ENCODE measurements around the gene C8A. TPM values are rescaled to one million over a fixed set of nuclear protein-coding genes. Genes with fewer than 3 reads are reported as not detected.

C8A gene
- total and polyA plus RNA-seq, 4 donors = 144 to 669 (median 275) TPM

DNA sequence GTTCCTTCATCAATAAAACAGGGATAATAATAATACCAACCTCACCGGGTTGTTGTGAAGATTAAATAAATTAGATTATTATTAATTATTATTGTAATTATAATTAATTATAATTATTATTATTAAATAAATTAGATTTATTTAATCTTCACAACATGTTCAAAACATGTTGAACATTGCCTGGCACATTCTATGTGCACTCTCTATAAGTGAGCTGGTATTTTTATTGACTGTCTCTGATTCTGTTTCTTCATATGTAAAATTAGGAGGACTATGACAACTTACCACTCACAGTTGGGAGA, 112.1 kb downstream of the C8A start:
- peaks cover 2 to 47% (median 7%) of the 10 kb centered on the region in 4 donors for H3K4me1 ChIP-seq (ENCODE audit: control insufficient read depth in 4 of 4, insufficient read depth in 4 of 4, low read length in 3 of 4)
- H3K9ac ChIP-seq (ENCODE audit: low read depth in 1 of 2, low read length in 2 of 2) = peak overlapping the region in 1 of 2 donors; percentile 83
- no peaks in the 10 kb centered on the region for H3K36me3 ChIP-seq (ENCODE audit: control insufficient read depth in 4 of 4, insufficient read depth in 3 of 4, low read depth in 1 of 4, low read length in 3 of 4)
- no peaks in the 10 kb centered on the region for H3K27me3 ChIP-seq (ENCODE audit: control insufficient read depth in 4 of 4, insufficient read depth in 4 of 4, low read length in 3 of 4)
- TF ChIP-seq YY1 (IDR thresholded peaks at IDR 0.05) = no peak
- TF ChIP-seq, protein P1, sequence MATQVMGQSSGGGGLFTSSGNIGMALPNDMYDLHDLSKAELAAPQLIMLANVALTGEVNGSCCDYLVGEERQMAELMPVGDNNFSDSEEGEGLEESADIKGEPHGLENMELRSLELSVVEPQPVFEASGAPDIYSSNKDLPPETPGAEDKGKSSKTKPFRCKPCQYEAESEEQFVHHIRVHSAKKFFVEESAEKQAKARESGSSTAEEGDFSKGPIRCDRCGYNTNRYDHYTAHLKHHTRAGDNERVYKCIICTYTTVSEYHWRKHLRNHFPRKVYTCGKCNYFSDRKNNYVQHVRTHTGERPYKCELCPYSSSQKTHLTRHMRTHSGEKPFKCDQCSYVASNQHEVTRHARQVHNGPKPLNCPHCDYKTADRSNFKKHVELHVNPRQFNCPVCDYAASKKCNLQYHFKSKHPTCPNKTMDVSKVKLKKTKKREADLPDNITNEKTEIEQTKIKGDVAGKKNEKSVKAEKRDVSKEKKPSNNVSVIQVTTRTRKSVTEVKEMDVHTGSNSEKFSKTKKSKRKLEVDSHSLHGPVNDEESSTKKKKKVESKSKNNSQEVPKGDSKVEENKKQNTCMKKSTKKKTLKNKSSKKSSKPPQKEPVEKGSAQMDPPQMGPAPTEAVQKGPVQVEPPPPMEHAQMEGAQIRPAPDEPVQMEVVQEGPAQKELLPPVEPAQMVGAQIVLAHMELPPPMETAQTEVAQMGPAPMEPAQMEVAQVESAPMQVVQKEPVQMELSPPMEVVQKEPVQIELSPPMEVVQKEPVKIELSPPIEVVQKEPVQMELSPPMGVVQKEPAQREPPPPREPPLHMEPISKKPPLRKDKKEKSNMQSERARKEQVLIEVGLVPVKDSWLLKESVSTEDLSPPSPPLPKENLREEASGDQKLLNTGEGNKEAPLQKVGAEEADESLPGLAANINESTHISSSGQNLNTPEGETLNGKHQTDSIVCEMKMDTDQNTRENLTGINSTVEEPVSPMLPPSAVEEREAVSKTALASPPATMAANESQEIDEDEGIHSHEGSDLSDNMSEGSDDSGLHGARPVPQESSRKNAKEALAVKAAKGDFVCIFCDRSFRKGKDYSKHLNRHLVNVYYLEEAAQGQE (IDR thresholded peaks at IDR 0.05) = no peak
- TF ChIP-seq, protein P2, sequence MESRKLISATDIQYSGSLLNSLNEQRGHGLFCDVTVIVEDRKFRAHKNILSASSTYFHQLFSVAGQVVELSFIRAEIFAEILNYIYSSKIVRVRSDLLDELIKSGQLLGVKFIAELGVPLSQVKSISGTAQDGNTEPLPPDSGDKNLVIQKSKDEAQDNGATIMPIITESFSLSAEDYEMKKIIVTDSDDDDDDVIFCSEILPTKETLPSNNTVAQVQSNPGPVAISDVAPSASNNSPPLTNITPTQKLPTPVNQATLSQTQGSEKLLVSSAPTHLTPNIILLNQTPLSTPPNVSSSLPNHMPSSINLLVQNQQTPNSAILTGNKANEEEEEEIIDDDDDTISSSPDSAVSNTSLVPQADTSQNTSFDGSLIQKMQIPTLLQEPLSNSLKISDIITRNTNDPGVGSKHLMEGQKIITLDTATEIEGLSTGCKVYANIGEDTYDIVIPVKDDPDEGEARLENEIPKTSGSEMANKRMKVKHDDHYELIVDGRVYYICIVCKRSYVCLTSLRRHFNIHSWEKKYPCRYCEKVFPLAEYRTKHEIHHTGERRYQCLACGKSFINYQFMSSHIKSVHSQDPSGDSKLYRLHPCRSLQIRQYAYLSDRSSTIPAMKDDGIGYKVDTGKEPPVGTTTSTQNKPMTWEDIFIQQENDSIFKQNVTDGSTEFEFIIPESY (IDR thresholded peaks at IDR 0.05) = no peak
- no peak for TF ChIP-seq FOXA1 (IDR thresholded peaks at IDR 0.05)
- no peak for TF ChIP-seq HNF4A (conservative IDR thresholded peaks at IDR 0.05)
- no peak for TF ChIP-seq FOXA2 (IDR thresholded peaks at IDR 0.05)
- no peak for TF ChIP-seq JUND (IDR thresholded peaks at IDR 0.05)
- no peaks in the 10 kb centered on the region for H3K9me3 ChIP-seq (ENCODE audit: control insufficient read depth in 4 of 4, low read length in 3 of 4)
- H3K4me3 ChIP-seq (ENCODE audit: low read depth in 1 of 3, low read length in 3 of 3) = peak overlapping the region in 2 of 3 donors; percentile 16 to 43
- WGBS = 83% methylated on average over 1 of the region's 1 CpG
- DNase-seq (ENCODE audit: low spot score) = no peak
- peak overlapping the region; percentile 91 to 93 for H3K27ac ChIP-seq (ENCODE audit: low read depth in 1 of 2, low read length in 2 of 2)

DNA sequence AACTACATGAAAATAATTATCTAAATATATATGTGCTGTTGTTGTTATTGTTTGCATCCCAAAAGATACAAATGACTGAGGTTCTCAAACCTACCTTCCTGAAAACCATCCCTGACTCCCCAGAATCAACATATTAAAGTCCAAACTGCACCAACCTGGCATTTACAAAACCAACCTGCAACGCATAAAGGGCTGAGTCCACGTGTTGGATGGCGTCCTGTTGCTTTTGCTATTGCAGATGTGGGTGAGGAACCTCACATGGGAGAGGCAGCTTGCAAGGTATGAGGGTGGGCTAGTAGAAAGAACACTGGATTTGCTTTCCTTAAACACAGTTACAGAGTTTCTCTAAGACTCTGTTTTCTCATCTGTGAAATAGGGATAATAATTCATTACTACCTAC, 112.8 kb downstream of the C8A start:
- Histone ChIP-seq H3K9me3 (ENCODE audit: control insufficient read depth in 4 of 4, low read length in 3 of 4) (no peaks in the 10 kb centered on the region), H3K27me3 (ENCODE audit: control insufficient read depth in 4 of 4, insufficient read depth in 4 of 4, low read length in 3 of 4) (no peaks in the 10 kb centered on the region), H3K4me3 (ENCODE audit: low read depth in 1 of 3, low read length in 3 of 3) (peak overlapping the region; percentile 37 to 49 (median 41)), H3K36me3 (ENCODE audit: control insufficient read depth in 4 of 4, insufficient read depth in 3 of 4, low read depth in 1 of 4, low read length in 3 of 4) (no peaks in the 10 kb centered on the region), H3K27ac (ENCODE audit: low read depth in 1 of 2, low read length in 2 of 2) (peak overlapping the region; percentile 91 to 93), H3K9ac (ENCODE audit: low read depth in 1 of 2, low read length in 2 of 2) (peak overlapping the region in 1 of 2 donors; percentile 75), H3K4me1 (ENCODE audit: control insufficient read depth in 4 of 4, insufficient read depth in 4 of 4, low read length in 3 of 4) (peaks cover 2 to 39% (median 4%) of the 10 kb centered on the region in 4 donors)
- TF ChIP-seq HNF4A (conservative IDR thresholded peaks at IDR 0.05) = peak; percentile 84 to 88
- no peak for TF ChIP-seq EGR1 (IDR thresholded peaks at IDR 0.05; ENCODE audit: low read depth in 2 of 2)
- TF ChIP-seq, protein P3, sequence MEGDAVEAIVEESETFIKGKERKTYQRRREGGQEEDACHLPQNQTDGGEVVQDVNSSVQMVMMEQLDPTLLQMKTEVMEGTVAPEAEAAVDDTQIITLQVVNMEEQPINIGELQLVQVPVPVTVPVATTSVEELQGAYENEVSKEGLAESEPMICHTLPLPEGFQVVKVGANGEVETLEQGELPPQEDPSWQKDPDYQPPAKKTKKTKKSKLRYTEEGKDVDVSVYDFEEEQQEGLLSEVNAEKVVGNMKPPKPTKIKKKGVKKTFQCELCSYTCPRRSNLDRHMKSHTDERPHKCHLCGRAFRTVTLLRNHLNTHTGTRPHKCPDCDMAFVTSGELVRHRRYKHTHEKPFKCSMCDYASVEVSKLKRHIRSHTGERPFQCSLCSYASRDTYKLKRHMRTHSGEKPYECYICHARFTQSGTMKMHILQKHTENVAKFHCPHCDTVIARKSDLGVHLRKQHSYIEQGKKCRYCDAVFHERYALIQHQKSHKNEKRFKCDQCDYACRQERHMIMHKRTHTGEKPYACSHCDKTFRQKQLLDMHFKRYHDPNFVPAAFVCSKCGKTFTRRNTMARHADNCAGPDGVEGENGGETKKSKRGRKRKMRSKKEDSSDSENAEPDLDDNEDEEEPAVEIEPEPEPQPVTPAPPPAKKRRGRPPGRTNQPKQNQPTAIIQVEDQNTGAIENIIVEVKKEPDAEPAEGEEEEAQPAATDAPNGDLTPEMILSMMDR (IDR thresholded peaks at IDR 0.05; ENCODE audit: low read depth, low read length, missing input control) = no peak
- TF ChIP-seq TAF1 (conservative IDR thresholded peaks at IDR 0.05) = peak; percentile 77
- TF ChIP-seq FOXA2 (IDR thresholded peaks at IDR 0.05) = peak; percentile 32
- TF ChIP-seq YY1 (IDR thresholded peaks at IDR 0.05) = peak; percentile 92
- no peak for TF ChIP-seq RAD21 (IDR thresholded peaks at IDR 0.05)
- TF ChIP-seq NR2F2 (IDR thresholded peaks at IDR 0.05) = no peak
- no peak for TF ChIP-seq FOXA1 (IDR thresholded peaks at IDR 0.05)
- TF ChIP-seq, protein P2 (IDR thresholded peaks at IDR 0.05) = no peak
- no peak for TF ChIP-seq RXRA (IDR thresholded peaks at IDR 0.05)
- TF ChIP-seq GABPA (IDR thresholded peaks at IDR 0.05 in 1 of 2, conservative IDR thresholded peaks at IDR 0.05 in 1 of 2) = no peak
- TF ChIP-seq, protein P4, sequence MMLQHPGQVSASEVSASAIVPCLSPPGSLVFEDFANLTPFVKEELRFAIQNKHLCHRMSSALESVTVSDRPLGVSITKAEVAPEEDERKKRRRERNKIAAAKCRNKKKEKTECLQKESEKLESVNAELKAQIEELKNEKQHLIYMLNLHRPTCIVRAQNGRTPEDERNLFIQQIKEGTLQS (IDR thresholded peaks at IDR 0.05) = no peak
- TF ChIP-seq SP1 (IDR thresholded peaks at IDR 0.05) = peak; percentile 65
- TF ChIP-seq, protein P1 (IDR thresholded peaks at IDR 0.05) = peak; percentile 68
- TF ChIP-seq HNF4G (IDR thresholded peaks at IDR 0.05) = peak; percentile 62
- TF ChIP-seq JUND (IDR thresholded peaks at IDR 0.05) = no peak
- TF ChIP-seq, protein P5, sequence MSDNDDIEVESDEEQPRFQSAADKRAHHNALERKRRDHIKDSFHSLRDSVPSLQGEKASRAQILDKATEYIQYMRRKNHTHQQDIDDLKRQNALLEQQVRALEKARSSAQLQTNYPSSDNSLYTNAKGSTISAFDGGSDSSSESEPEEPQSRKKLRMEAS (IDR thresholded peaks at IDR 0.05) = peak; percentile 81
- no peak for DNase-seq (ENCODE audit: low spot score)
- WGBS = 30% methylated on average over 3 of the region's 3 CpGs
